HG03432 (cell line): ENCODE results near the gene FBL.
"Not testable (repeated sequence)": the region's sequence is repeated elsewhere in the genome, so short reads cannot be mapped to it uniquely, and the experiment has no call there.

ENCODE experiments used
- ATAC-seq: cut with Tn5 transposase; IDR thresholded peaks from one replicate; pipeline ENCODE4 v1.9.1; 2021; ENCODE audit warnings: mild to moderate bottlenecking, moderate library complexity; ENCODE audit not compliant: unreplicated experiment

FBL gene

DNA sequence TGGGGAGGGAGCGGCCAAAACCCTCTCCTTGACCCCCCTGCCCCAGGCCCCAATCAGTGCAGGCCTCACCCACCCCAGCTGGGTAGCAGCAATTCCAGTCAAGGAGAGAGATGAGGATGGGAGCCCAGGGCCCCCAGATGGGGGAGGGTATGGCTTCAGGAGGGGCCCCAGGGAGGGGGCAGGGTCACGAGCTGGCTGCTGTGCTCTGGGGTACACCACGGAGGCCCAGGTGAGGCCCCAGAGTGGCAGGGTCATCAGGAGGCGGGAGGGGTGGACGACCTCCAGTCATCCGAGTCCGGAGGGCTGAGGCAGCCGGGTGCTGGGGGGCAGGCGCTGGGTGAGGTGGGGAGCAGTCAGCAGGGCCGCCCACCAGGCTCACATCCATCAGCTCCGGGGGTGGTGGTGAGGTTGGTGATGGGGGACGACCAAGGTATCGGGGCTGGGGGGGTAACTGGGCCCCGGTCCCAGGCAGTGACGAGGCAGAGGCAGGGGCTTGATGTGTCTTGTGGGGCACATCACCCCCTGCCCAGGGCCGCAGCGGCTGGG, 20.6 kb downstream of the FBL start:
- no peak for ATAC-seq

DNA sequence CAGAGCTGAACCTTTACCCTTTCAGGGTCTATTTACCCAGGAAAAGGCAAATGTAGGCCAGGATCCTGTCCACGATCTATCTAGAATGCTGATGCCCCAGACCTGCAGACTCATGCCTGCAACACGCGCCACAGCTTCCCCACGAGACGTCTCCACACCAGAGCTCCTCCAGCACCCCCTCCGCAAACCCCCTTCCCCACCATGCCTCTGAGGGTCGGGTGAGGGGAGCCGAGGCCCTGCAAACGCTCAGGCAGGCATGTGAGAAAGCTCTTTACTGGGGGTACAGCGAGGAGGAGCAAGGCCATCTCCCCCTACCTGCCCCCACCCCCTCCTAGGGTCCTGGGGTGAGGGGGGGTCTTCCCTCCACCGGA, 21.1 kb downstream of the FBL start:
- ATAC-seq, result no peak

DNA sequence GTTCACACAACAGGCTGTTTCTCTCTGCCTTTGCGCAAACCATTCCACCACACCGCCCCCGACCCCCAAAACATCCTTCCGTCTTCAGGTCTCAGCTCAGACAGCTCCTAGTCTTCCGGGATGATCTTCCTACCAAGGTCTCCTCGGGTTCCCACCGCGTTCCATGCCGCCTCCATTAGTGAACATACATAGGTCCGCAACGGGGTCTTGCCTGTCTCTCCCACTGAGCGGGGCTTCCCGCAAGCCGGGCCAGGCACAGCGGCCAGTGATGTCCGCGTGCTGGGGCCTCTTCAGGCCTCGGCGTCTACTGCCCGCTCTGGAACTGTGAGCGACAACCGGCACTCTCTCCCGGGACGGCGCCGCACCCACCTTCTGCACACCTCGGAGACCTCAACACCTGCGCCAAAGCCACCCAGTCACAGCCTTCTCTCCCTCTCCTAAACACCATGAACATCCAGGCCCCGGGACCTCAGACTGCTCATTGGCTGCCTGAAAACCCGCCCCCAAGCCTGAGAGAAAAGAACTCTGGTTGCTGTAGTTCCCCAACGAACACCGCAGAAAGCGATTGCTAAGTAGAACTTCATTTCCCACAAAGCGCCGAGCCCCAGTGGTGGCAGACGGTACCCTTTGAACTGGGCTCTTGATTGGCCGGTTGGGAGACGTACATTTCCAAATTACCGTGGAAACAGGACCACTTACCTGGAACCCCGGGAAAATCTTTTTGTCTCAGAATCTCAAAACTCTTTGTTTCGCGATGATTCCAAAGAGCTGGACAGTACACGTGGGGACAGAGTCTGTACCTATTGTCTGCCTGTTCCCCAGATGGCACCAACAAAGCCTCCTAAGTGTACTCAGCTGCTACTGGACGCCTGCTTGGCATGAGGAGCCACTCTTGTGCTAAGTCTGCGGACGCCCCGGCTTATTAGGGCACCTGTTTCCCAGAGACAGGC, 21.8 kb downstream of the FBL start:
- ATAC-seq, result peak; percentile 89

DNA sequence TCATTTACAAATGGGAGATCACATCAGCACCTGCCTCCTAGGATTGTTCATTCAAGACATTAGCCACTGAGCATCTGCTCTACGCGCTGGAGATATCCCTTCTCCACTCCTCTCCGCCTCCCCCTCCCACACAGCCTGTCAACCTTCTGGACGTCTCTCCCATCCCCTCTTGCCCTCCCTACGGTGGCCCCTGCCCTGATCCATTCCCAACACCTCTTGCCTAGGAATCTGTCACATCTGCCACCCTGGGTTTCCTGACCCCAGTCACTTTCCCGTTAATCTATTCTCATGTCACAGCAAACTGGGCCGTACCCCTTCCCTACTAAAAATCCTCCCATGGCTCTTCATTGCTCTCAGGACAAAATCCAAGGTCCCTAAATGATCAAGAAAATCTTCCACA, 22.5 kb downstream of the FBL start:
- no peak for ATAC-seq

DNA sequence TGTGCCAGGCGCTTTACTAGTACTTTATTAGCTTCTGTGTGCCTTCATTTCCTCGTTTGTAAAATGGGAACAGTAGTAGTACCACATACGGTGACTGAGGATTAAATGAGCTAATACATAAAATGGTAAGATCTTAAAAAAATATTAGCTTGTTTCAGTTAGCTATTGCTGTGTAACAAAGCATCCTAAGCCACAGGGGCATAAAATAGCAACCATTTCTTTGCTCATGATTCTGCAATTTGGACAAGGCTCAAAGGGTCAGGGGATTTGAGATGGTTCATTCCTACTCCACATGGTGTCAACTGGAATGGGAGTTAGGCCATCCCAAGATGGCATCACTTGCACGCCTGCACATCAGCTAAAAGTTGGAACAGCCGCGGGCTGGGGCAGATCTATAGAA, 25.5 kb downstream of the FBL start:
- no peak for ATAC-seq

DNA sequence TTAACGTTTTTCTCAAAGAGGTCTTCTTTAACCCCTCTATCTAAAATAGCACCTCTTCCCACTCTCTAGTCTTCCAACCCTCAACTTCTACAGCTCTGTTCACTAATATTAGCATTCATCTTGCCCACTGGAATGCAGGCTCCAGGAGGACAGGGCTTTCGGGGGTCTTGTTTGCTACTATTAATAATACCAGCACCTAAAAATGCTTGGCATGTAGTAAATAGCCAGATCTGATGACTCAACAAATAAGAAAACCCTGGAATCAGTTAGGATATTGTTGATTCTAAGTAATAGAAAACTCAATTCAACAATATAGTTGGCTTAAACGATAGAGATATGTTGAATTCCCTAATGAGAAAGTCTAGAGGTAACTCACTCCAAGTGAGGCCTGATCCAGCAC, 26.4 kb downstream of the FBL start:
- no peak for ATAC-seq

DNA sequence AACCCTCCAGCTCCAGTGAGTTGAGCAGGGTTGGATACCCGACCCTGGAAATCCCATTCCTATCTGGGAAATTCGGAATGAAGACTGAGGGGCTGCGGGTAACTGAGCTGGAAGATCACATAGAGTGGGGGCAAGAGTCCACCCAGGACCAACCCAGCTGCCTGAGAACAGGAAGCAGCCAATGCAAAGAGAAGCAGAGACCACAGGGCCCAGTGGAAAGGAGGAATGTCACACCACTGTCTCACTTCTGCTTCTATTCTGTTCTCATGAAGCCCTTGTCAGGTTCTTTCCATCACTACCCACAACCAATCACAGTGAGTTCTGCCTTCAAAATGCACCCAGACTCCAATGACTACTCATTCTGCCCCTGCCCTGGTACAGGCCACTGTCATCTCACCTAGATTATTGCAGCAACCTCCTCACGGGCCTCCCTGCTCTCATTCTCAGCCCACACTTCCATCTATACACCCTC, 27.5 kb downstream of the FBL start:
- ATAC-seq, result peak; percentile 64

DNA sequence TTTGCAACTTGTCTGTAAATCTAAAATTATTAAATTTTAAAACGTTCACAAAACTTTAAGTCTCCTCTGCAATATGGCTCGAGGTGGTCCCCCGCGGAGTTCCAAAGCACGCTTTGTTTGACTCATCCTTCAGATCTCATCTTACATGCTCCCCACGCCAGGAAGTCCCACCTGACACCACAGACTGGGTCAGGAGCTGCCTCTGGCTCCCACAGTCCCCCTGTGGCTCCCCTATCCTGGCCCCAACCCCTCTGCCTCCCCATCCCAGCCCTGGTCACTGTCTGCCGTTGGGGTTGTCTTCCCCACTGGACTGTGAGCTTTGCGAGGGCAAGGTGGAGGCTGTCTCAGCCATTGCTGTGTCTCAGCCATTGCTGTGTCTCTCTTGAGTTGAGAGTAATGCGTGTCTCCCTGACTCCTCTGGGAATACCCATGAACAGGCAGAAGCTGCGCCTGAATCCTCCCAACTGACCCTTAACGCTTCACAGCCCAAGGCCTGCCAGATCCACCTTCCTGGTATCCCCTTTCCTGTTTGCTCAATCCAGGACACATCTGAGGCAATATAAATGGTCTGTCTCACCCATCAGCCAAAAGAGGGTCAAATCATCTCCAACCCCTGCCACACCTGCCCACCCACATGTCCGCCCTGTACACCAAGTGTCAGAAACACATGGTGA, 28.2 kb downstream of the FBL start:
- ATAC-seq, result no peak

DNA sequence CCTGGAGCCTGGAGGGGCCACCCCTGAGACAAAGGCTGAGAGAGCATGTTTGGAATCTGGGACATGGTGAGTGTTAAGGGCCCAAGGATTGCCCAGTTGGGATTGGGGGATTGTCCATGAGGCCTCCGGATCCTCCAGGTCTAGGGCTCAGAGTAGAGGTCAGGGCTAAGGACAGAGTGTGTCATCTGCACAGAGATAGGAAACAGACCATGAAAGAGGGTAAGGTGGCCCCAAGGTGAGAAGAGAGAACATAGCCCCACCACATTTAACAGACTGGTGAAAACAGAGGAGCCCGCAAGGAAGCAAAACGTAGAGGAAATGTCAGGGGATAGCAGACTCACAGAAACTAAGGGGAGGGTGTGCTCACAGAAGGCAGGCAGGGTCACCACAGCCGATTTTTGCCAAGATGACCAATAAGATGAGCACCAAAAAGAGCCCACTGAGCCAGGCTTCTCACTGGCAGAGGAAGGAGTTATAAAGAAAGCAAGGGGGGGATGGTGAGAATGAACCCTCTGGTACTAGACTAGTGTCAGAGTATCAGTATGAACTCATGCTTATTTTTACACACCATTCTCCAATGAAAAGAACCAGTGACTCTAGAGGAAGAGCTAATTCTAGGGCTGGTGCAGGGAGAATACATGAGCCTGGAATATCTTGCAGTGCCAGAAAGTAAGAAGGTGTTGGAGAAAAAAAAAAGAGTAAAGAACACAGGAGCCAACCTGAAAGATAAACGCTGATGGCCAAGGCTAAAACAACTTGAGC, 29.7 kb downstream of the FBL start:
- no peak for ATAC-seq

DNA sequence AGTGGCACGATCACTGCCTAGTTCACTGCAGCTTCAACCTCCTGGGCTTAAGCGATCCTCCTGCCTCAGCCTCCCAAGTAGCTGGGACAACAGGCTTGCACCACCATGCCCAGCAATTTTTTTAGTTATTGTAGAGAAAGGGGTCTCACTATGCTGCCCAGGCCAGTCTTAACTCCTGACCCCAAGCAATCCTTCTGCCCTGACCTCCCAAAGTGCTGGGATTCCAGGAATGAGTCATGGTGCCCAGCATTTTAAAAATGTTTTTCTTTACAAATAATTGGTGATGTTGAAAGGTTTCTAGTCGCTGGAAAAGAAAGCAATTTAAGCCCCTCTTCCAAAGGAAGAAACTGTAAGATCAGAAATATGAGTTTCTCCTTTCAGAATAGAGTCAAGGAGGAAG, 31.6 kb downstream of the FBL start:
- ATAC-seq, result no peak

DNA sequence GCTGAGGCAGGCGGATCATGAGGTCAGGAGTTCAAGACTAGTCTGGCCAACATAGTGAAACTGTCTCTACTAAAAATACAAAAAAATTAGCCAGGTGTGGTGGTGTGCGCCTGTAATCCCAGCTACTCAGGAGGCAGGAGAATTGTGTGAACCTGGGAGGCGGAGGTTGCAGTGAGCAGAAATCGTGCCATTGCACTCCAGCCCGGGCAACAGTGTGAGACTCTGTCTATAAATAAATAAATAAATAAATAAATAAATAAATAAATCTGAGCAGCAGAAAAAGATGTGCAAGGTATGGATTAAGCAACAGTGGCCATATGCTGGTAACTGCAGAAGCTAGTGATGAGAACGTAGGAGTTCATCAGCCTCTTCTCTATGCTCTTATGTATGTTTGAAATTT, 32.1 kb downstream of the FBL start:
- not testable (repeated sequence) for ATAC-seq

DNA sequence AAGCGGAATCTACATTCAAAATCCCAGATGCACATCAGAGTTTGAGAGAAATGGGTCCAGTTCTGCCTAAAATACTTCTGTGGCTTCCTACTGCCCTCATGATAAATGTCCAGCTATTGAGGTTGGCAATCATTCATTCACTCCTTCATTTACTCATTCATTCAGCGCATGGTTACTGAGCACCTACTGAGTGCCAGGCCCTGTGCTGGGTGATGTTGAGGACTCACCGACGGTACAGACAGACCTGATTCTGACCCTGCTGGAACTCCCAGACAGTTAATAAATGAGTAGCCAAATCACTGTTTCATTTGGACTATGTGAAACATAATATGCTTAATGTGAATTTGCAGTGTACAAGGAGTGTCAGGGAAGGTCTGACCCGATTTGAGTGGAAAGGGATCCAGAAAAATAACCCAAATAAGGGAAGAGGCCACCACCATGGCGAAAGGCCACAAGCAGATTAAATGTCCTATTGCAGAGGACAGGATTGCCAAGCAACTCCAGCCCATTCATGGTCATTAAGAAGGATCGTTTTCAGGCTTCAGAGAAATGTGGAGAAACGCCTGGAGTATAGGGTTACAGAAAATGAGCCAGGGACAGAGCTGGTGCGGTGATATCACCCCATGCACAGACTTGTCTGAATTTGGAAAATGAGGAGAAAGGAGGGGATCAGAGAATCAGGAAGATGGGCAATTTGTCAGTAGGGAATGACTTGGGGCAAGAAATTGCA, 32.8 kb downstream of the FBL start:
- no peak for ATAC-seq

DNA sequence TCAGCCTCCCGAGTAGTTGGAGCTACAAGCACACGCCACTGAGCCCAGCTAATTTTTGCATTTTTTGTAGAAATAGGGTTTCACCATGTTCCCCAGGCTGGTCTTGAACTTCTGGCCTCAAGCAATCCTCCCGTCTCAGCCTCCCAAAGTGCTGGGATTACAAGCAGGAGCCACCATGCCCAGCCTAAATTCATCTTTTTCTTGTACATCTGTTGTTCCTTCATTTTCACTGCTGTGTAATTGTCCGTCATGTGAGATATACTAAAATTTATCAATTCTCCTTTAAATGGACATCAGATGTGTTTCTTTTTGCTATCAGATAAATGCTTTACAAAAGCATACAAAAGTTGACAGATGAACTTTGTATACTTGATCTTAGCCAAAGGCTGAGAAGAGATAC, 35.1 kb downstream of the FBL start:
- no peak for ATAC-seq

DNA sequence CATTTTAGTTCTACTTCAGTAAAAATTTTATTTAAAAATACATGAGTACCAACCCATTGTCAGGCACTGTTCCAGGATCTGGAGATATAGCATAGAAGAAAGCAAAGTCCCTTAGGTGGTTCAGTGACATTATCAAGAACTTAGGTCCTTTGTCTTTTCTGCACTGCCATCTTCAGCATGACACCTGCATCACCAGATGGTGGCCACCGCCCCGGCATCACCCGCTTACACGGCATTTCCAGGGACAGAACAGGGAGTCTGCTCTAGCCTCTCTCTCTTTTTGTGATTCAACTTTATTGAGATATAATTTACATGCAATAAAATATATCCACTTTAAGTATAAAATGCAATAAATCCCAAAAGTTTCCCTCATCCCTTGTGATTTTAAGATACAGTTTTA, 35.8 kb downstream of the FBL start:
- ATAC-seq, result no peak

DNA sequence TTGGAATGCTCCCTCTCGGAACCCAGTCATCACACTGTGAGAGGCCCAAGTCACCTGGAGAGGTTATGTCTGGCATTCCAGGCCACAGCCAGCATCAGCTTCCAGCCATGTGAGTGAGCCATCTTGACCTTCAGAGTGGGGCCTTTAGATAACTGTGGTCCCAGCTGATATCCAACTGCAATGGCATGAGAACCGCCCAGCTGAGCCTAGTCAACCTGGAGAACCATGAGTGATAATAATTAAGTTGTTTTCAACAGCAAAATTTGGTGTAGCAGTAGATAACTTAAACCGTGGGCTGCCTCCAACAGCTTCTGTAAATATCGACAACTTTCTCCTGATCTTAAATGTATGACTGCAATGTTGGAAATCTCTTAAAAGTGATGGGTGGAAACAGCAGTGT, 36.8 kb downstream of the FBL start:
- ATAC-seq, result no peak

DNA sequence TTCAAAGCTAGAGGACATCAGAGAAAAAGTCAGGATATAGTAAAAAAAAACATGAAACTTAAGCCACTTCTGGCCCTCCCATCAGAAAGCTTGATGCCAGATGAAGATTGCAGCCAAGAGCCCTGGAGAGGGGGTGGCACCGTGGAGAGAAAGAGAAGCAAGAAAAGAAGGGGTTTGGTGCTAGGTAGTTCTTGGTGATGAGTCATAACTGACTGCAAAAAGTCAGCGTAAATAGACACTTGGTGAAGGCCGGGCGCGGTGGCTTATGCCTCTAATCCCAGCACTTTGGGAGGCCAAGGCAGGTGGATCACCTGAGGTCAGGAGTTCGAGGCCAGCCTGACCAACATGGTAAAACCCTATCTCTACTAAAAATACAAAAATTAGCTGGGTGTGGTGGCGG, 37.5 kb downstream of the FBL start:
- not testable (repeated sequence) for ATAC-seq

DNA sequence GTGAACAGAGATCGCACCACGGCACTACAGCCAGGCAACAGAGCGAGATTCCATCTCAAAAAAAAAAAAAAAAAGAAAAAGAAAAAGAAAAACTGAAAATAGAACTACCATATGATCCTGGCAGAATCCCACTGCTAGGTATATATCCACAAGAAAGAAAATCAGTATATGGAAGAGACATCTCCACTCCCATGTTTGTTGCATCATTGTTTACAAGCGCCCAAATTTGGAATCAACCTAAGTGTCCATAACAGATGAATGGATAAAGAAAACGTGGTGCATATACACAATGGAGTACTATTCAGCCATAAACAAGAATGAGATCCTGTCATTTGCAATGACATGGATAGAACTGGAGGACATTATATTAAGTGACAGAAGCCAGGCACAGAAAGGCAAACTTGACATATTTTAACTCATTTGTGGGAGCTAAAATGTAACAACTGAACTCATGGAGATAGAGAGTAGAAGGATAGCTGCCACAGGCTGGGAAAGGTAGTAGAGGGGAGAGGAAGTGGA, 38.3 kb downstream of the FBL start:
- no peak for ATAC-seq

DNA sequence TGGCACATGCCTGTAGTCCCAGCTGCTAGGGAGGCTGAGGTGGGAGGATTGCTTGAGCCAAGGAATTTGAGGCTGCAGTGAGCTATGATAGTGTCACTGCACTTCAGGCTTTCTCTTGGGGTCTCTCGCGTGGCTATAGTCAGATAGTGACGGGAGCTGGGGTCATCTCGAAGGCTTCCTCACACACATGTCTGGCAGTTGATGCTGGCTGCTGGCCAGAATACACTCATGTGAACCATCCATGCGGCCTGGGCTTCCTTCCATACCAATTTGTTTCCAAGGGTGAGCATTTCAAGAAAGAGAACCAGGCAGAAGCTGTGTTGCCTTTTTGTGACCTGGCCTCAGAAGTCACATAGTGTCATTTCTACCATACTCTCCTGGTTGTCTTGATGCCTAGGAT, 41.1 kb downstream of the FBL start:
- no peak for ATAC-seq

DNA sequence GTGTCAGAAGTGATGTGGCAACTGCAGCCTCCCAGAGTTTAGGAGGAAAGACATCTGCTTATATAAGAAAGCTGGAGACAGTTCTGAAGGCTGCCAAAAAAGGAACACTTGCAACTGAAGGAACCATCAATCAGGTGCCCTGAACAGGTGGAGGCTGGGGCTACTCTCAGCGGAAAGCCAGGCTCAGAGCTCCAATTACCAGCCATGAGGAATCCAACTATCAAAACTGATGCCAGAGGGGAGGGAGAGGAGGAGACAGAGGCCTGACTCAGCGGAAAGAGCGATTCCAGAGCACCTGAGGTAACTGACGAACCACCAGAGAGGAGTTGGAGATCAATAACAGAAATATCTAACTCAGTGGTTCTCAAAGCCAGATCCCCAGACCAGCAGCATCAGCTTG, 43.2 kb downstream of the FBL start:
- no peak for ATAC-seq

DNA sequence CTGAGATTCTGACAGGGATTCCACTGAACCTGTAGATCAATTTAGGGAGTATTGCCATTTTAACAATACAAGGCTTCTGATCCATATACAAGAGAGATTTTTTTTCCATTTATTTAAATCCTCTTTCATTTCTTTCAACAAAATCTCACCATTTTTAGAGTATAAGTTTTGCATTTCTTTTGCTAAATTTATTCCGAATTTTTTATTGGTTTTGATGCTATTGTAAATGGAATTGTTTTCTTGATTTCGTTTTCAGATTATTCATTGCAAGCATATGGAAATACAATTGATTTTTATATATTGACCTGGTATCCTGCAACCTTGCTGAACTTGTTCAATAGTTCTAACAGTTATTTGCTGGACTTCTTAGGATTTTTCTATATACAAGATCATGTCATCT, 49.1 kb downstream of the FBL start:
- no peak for ATAC-seq
